ENCODE data around the gene UBALD2. TPM values are rescaled to one million over a fixed set of nuclear protein-coding genes. Genes with fewer than 3 reads are reported as not detected.

The UBALD2 gene
- polyA plus RNA-seq, 1 of the 3 experiments (the other 2 are of a cell fraction), result 27.0 TPM

DNA sequence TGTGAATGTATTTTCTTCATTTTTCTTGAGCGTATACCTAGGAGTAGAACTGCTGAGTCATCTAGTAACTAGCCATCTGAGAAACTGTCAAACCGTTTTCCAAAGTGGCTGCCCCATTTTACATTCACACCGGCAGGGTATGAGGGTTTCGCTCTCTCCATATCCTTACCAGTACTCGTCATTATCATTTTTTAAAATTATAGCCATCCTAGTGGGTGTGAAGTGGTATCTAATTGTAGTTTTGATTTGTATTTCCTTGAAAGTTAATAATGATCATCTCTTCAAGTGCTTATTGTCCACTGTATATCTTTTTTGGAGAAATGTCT lies 30.8 kb upstream of the UBALD2 start (continued):
- TF ChIP-seq JUND (IDR thresholded peaks at IDR 0.05) (no peak), TEAD4 (IDR thresholded peaks at IDR 0.05; ENCODE audit: borderline replicate concordance, insufficient read depth) (no peak)
- TF ChIP-seq, protein P1, sequence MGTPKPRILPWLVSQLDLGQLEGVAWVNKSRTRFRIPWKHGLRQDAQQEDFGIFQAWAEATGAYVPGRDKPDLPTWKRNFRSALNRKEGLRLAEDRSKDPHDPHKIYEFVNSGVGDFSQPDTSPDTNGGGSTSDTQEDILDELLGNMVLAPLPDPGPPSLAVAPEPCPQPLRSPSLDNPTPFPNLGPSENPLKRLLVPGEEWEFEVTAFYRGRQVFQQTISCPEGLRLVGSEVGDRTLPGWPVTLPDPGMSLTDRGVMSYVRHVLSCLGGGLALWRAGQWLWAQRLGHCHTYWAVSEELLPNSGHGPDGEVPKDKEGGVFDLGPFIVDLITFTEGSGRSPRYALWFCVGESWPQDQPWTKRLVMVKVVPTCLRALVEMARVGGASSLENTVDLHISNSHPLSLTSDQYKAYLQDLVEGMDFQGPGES (IDR thresholded peaks at IDR 0.05; ENCODE audit: low read depth, low read length), result no peak

DNA sequence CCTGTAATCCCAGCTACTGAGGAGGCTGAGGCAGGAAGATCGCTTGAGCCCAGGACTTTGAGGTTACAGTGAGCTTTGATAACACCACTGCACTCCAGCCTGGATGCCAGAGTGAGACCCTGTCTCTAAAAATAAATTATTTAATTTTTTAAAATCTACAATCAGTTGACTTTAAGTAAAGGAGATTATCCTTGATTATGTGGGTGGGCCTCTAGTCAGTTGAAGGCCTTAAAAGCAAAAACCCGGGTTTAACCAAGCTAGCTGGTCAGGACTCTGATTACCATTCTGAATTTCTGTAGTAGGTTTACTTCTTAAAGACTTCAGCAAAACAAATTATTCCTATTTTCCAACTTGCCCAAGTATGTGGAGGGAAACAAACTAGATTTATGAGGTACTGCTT lies 29.3 kb upstream of the UBALD2 start:
- no peaks in the 10 kb centered on the region for H3K36me3 ChIP-seq (replicated peaks in 1 of 2; ENCODE audit: control insufficient read depth in 1 of 2, insufficient read depth in 2 of 2, low read length in 1 of 2)
- no peaks in the 10 kb centered on the region for H3K9me3 ChIP-seq
- H3K79me2 ChIP-seq (ENCODE audit: insufficient read depth), result no peaks in the 10 kb centered on the region
- peaks cover 20% of the 10 kb centered on the region for H3F3A ChIP-seq (replicated peaks; ENCODE audit: insufficient read depth)
- H3K27ac ChIP-seq (ENCODE audit: low read depth in 2 of 2, low read length in 1 of 2), result no peak overlapping the region
- CTCF ChIA-PET, result interaction anchor here (0.6 to 1.3 kb wide), 4 partner anchors 44 to 67 kb away, joined by 3 read pairs; no protein-coding TSS in a partner anchor
- no peaks in the 10 kb centered on the region for H3K27me3 ChIP-seq (ENCODE audit: insufficient read depth)
- H3K4me1 ChIP-seq (ENCODE audit: control insufficient read depth in 1 of 2, insufficient read depth in 2 of 2, low read depth in 1 of 2, low read length in 1 of 2), result peaks cover 0 to 11% of the 10 kb centered on the region in 2 experiments; a peak in 1 of 4 replicates
- H2AFZ ChIP-seq (ENCODE audit: low read depth), result no peak overlapping the region
- H3K9ac ChIP-seq, result no peak overlapping the region
- 95% methylated on average over 2 of the region's 2 CpGs for WGBS (ENCODE audit: low lambda C conversion rate)
- no peak overlapping the region for H3K4me3 ChIP-seq (ENCODE audit: low read depth in 2 of 2, low read length in 1 of 2)
- DNase-seq, result no peak
- POLR2A ChIA-PET, result no interaction called here
- no peaks in the 10 kb centered on the region for H3K9me2 ChIP-seq
- no peak overlapping the region for H3K4me2 ChIP-seq
- TF ChIP-seq, protein P2, sequence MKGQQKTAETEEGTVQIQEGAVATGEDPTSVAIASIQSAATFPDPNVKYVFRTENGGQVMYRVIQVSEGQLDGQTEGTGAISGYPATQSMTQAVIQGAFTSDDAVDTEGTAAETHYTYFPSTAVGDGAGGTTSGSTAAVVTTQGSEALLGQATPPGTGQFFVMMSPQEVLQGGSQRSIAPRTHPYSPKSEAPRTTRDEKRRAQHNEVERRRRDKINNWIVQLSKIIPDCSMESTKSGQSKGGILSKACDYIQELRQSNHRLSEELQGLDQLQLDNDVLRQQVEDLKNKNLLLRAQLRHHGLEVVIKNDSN (IDR thresholded peaks at IDR 0.05; ENCODE audit: borderline replicate concordance, low read depth), result no peak
- TF ChIP-seq CHD2 (IDR thresholded peaks at IDR 0.05; ENCODE audit: low read length, partially characterized antibody), result no peak
- TF ChIP-seq, protein P3, sequence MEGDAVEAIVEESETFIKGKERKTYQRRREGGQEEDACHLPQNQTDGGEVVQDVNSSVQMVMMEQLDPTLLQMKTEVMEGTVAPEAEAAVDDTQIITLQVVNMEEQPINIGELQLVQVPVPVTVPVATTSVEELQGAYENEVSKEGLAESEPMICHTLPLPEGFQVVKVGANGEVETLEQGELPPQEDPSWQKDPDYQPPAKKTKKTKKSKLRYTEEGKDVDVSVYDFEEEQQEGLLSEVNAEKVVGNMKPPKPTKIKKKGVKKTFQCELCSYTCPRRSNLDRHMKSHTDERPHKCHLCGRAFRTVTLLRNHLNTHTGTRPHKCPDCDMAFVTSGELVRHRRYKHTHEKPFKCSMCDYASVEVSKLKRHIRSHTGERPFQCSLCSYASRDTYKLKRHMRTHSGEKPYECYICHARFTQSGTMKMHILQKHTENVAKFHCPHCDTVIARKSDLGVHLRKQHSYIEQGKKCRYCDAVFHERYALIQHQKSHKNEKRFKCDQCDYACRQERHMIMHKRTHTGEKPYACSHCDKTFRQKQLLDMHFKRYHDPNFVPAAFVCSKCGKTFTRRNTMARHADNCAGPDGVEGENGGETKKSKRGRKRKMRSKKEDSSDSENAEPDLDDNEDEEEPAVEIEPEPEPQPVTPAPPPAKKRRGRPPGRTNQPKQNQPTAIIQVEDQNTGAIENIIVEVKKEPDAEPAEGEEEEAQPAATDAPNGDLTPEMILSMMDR (IDR thresholded peaks at IDR 0.05), result no peak
- no peak for TF ChIP-seq FOXM1 (IDR thresholded peaks at IDR 0.05; ENCODE audit: low read depth)
- no peak for TF ChIP-seq GABPA (IDR thresholded peaks at IDR 0.05; ENCODE audit: low read depth)
- TF ChIP-seq TEAD4 (IDR thresholded peaks at IDR 0.05; ENCODE audit: borderline replicate concordance, insufficient read depth), result no peak
- TF ChIP-seq FOSL2 (IDR thresholded peaks at IDR 0.05; ENCODE audit: borderline replicate concordance, low read depth), result no peak
- TF ChIP-seq MXI1 (IDR thresholded peaks at IDR 0.05; ENCODE audit: low read depth, low read length), result no peak
- no peak for TF ChIP-seq TAF1 (IDR thresholded peaks at IDR 0.05; ENCODE audit: borderline replicate concordance, low read depth, low read length)
- TF ChIP-seq RAD21 (IDR thresholded peaks at IDR 0.05; ENCODE audit: low read length), result no peak
- no peak for TF ChIP-seq YY1 (IDR thresholded peaks at IDR 0.05; ENCODE audit: low read depth)
- TF ChIP-seq, protein P1 (IDR thresholded peaks at IDR 0.05; ENCODE audit: low read depth, low read length), result no peak
- TF ChIP-seq MEF2A (IDR thresholded peaks at IDR 0.05; ENCODE audit: borderline replicate concordance, low read depth), result no peak
- TF ChIP-seq ELF1 (IDR thresholded peaks at IDR 0.05), result no peak
- TF ChIP-seq SIN3A (IDR thresholded peaks at IDR 0.05; ENCODE audit: borderline replicate concordance, low read depth, low read length), result no peak
- TF ChIP-seq, protein P4, sequence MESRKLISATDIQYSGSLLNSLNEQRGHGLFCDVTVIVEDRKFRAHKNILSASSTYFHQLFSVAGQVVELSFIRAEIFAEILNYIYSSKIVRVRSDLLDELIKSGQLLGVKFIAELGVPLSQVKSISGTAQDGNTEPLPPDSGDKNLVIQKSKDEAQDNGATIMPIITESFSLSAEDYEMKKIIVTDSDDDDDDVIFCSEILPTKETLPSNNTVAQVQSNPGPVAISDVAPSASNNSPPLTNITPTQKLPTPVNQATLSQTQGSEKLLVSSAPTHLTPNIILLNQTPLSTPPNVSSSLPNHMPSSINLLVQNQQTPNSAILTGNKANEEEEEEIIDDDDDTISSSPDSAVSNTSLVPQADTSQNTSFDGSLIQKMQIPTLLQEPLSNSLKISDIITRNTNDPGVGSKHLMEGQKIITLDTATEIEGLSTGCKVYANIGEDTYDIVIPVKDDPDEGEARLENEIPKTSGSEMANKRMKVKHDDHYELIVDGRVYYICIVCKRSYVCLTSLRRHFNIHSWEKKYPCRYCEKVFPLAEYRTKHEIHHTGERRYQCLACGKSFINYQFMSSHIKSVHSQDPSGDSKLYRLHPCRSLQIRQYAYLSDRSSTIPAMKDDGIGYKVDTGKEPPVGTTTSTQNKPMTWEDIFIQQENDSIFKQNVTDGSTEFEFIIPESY (IDR thresholded peaks at IDR 0.05; ENCODE audit: borderline replicate concordance, low read depth), result no peak
- no peak for TF ChIP-seq TCF12 (IDR thresholded peaks at IDR 0.05)
- TF ChIP-seq, protein P5, sequence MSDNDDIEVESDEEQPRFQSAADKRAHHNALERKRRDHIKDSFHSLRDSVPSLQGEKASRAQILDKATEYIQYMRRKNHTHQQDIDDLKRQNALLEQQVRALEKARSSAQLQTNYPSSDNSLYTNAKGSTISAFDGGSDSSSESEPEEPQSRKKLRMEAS (IDR thresholded peaks at IDR 0.05; ENCODE audit: low read depth), result no peak
- H4K20me1 ChIP-seq (ENCODE audit: insufficient read depth), result no peaks in the 10 kb centered on the region
